Measurements from ENCODE around the gene ENTPD7.
A peak's percentile ranks its signal among the peaks of the same experiment; 100 is the strongest.
"Not testable (repeated sequence)": the region's sequence is repeated elsewhere in the genome, so short reads cannot be mapped to it uniquely, and the experiment has no call there.

The ENTPD7 gene

DNA sequence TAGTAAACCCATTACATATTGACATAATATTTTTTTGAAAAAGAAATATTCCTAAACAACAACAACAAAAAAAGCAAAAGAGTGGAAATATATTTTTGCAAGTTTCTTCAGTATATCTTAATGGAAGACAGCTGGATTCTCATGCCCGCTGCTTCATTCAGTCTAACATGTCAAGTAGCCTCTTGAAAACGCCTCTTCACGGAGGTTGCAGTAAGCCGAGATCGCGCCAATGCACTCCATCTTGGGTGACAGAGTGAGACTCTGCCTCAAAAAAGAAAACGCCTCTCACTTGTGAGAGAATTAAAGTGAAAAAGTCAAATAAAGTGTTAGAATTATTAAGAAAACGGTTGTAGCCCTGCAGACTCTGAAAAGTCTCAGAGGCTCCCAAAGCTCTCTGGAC, 74.1 kb downstream of the ENTPD7 start:
- peak overlapping the region; percentile 81 for H3K4me3 Mint-ChIP-seq
- no peaks in the 10 kb centered on the region for H3K9me3 Mint-ChIP-seq
- no peaks in the 10 kb centered on the region for H3K27me3 Mint-ChIP-seq (ENCODE audit: low read depth)
- no peak for DNase-seq (ENCODE audit: low spot score)
- H3K27ac Mint-ChIP-seq = no peak overlapping the region
- peaks cover 37% of the 10 kb centered on the region for H3K36me3 Mint-ChIP-seq (ENCODE audit: low read depth)
- peaks cover 28% of the 10 kb centered on the region for H3K4me1 Mint-ChIP-seq (ENCODE audit: low read depth)

DNA sequence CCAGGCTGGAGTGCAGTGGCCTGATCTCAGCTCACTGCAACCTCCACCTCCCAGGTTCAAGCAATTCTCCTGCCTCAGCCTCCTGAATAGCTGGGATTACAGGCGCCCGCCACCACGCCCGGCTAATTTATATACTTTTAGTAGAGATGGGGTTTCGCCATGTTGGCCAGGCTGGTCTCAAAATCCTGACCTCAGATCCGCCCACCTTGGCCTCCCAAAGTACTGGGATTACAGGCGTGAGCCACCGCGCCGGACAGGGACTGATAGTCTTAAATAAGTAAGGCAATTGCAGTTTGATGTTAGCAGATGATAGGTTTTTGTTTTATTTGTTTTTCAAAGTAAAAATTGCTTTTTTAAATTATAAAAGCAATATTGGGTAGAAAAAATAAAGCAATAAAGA, 74.8 kb downstream of the ENTPD7 start:
- not testable (repeated sequence) for H3K27me3 Mint-ChIP-seq (ENCODE audit: low read depth); H3K27ac Mint-ChIP-seq; H3K4me3 Mint-ChIP-seq; DNase-seq (ENCODE audit: low spot score); H3K9me3 Mint-ChIP-seq
- H3K36me3 Mint-ChIP-seq (ENCODE audit: low read depth) = peaks cover 40% of the 10 kb centered on the region
- H3K4me1 Mint-ChIP-seq (ENCODE audit: low read depth) = peaks cover 28% of the 10 kb centered on the region

- peaks cover 13% of the 10 kb centered on the region for H3K4me1 Mint-ChIP-seq (ENCODE audit: low read depth)
- DNase-seq (ENCODE audit: low spot score) = no peak
- no peak overlapping the region for H3K4me3 Mint-ChIP-seq
- peaks cover 21% of the 10 kb centered on the region for H3K9me3 Mint-ChIP-seq
- no peaks in the 10 kb centered on the region for H3K27me3 Mint-ChIP-seq (ENCODE audit: low read depth)
- H3K27ac Mint-ChIP-seq = no peak overlapping the region
- H3K36me3 Mint-ChIP-seq (ENCODE audit: low read depth) = peaks cover 84% of the 10 kb centered on the region
Observed at GRCh38 chr10:99740260-99740659, 81.0 kb downstream of the ENTPD7 start.

- Mint-ChIP-seq H3K9me3 (peaks cover 21% of the 10 kb centered on the region), H3K27me3 (ENCODE audit: low read depth) (no peaks in the 10 kb centered on the region), H3K4me1 (ENCODE audit: low read depth) (peaks cover 10% of the 10 kb centered on the region), H3K36me3 (ENCODE audit: low read depth) (peaks cover 84% of the 10 kb centered on the region), H3K27ac (no peak overlapping the region), H3K4me3 (no peak overlapping the region)
- no peak for DNase-seq (ENCODE audit: low spot score)
Observed at GRCh38 chr10:99740933-99741559, 81.7 kb downstream of the ENTPD7 start.

- peaks cover 80% of the 10 kb centered on the region for H3K36me3 Mint-ChIP-seq (ENCODE audit: low read depth)
- H3K4me3 Mint-ChIP-seq = no peak overlapping the region
- H3K27me3 Mint-ChIP-seq (ENCODE audit: low read depth) = no peaks in the 10 kb centered on the region
- no peak for DNase-seq (ENCODE audit: low spot score)
- H3K27ac Mint-ChIP-seq = no peak overlapping the region
- H3K4me1 Mint-ChIP-seq (ENCODE audit: low read depth) = peaks cover 6% of the 10 kb centered on the region
- H3K9me3 Mint-ChIP-seq = peaks cover 21% of the 10 kb centered on the region
Observed at GRCh38 chr10:99742254-99742653, 82.9 kb downstream of the ENTPD7 start.

GRCh38 chr10:99742701-99743100, 83.4 kb downstream of the ENTPD7 start:
- Mint-ChIP-seq H3K36me3 (ENCODE audit: low read depth) (peaks cover 77% of the 10 kb centered on the region), H3K4me1 (ENCODE audit: low read depth) (peaks cover 3% of the 10 kb centered on the region), H3K27me3 (ENCODE audit: low read depth) (no peaks in the 10 kb centered on the region), H3K4me3 (no peak overlapping the region), H3K9me3 (peaks cover 21% of the 10 kb centered on the region), H3K27ac (no peak overlapping the region)
- no peak for DNase-seq (ENCODE audit: low spot score)

- Mint-ChIP-seq H3K4me3 (no peak overlapping the region), H3K9me3 (peaks cover 21% of the 10 kb centered on the region), H3K4me1 (ENCODE audit: low read depth) (peaks cover 3% of the 10 kb centered on the region), H3K27ac (no peak overlapping the region), H3K27me3 (ENCODE audit: low read depth) (no peaks in the 10 kb centered on the region), H3K36me3 (ENCODE audit: low read depth) (peaks cover 73% of the 10 kb centered on the region)
- no peak for DNase-seq (ENCODE audit: low spot score)
Observed at GRCh38 chr10:99743841-99744240, 84.5 kb downstream of the ENTPD7 start.

GRCh38 chr10:99746166-99746565, 86.9 kb downstream of the ENTPD7 start:
- not testable (repeated sequence) for H3K4me3 Mint-ChIP-seq; DNase-seq (ENCODE audit: low spot score); H3K4me1 Mint-ChIP-seq (ENCODE audit: low read depth); H3K27me3 Mint-ChIP-seq (ENCODE audit: low read depth); H3K9me3 Mint-ChIP-seq; H3K27ac Mint-ChIP-seq
- H3K36me3 Mint-ChIP-seq (ENCODE audit: low read depth) = peaks cover 62% of the 10 kb centered on the region

GRCh38 chr10:99748823-99749451, 89.6 kb downstream of the ENTPD7 start:
- no peak overlapping the region for H3K27ac Mint-ChIP-seq
- H3K36me3 Mint-ChIP-seq (ENCODE audit: low read depth) = peaks cover 51% of the 10 kb centered on the region
- no peaks in the 10 kb centered on the region for H3K9me3 Mint-ChIP-seq
- H3K4me3 Mint-ChIP-seq = no peak overlapping the region
- no peak for DNase-seq (ENCODE audit: low spot score)
- no peaks in the 10 kb centered on the region for H3K27me3 Mint-ChIP-seq (ENCODE audit: low read depth)
- H3K4me1 Mint-ChIP-seq (ENCODE audit: low read depth) = peaks cover 2% of the 10 kb centered on the region

DNA sequence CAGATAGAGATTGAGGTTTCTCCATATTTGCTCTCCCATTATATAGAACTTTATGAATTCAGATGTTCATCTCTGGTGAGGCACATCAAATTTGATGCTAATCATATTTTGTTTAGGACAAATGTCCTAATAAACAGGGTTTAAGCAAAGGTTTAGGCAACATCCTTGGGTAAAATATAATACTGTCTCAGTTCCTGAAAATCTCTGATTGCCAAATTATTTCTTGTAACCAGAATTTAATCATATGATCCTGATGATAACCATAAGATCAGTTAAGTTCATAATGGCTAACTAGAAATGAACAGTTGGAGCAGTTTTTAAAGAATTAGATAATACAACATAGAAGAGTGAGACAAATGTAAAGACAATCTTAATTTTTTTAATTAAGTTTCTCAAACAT, 91.3 kb downstream of the ENTPD7 start:
- Mint-ChIP-seq H3K36me3 (ENCODE audit: low read depth) (peaks cover 53% of the 10 kb centered on the region), H3K4me1 (ENCODE audit: low read depth) (peaks cover 2% of the 10 kb centered on the region), H3K27me3 (ENCODE audit: low read depth) (no peaks in the 10 kb centered on the region), H3K27ac (no peak overlapping the region), H3K4me3 (no peak overlapping the region), H3K9me3 (no peaks in the 10 kb centered on the region)
- no peak for DNase-seq (ENCODE audit: low spot score)

DNA sequence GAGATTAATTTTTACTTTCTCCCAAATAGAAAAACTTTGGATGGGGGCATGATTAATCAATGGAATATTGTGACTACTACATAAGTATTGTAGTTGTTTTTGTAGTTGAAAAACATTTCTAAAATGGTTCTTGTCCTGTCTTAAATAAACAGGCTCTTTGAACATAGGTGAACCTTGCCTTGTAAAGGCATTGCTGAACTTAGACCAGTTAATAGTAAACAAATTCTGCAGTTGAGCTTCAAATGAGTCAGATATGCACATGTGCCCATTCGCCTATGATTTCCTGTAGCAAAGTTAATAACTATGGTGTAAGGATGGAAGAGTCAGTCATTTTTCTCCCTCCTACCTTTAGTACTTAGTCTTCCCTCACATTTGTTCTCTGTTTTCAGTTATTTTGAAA, 95.4 kb downstream of the ENTPD7 start:
- Mint-ChIP-seq H3K36me3 (ENCODE audit: low read depth) (peaks cover 62% of the 10 kb centered on the region), H3K4me3 (no peak overlapping the region), H3K4me1 (ENCODE audit: low read depth) (peaks cover under 1% of the 10 kb centered on the region), H3K27ac (no peak overlapping the region), H3K9me3 (no peaks in the 10 kb centered on the region), H3K27me3 (ENCODE audit: low read depth) (no peaks in the 10 kb centered on the region)
- DNase-seq (ENCODE audit: low spot score) = no peak

All from T-helper 2 cell treated with Interferon-gamma antibody and Interleukin-4, amounts not matched to agents 5 μg/mL and 100 μg/mL, for 36 hours (primary cell).